GM12878 (cell line): Measurements from ENCODE around the gene NLGN1. TPM values are rescaled to one million over a fixed set of nuclear protein-coding genes. Genes with fewer than 3 reads are reported as not detected.

ENCODE experiments used
- ATAC-seq: fragments of 200-7000 bp; cut with Tn5 transposase; 3 replicates; pipeline ENCODE4 v1.9.1; 2020; ENCODE audit warnings: mild to moderate bottlenecking, moderate library complexity
- BruUV-seq: library from RNA; stranded (reverse); fragments of 400-500 nt; replicated peaks from 2 replicates; lab custom pipeline; 2021; lab: Mats Ljungman, UMichigan
- CTCF ChIA-PET: fragments of 300-600 bp; sonication (Branson Sonifier 250); formaldehyde crosslinking; extraction: SDS; loops from one replicate; lab custom pipeline; 2021; ENCODE audit warnings: inconsistent platforms; lab: Yijun Ruan, JAX
- POLR2A ChIA-PET: fragments of 350-600 bp; formaldehyde crosslinking; extraction: SDS; loops from one replicate; lab custom pipeline; 2021; ENCODE audit warnings: inconsistent platforms; lab: Charles Lee
- RAD21 ChIA-PET: fragments of 300-600 bp; sonication (Branson Sonifier 250); formaldehyde crosslinking; loops from one replicate; lab custom pipeline; 2023; ENCODE audit warnings: antibody characterized with exemption; ENCODE audit not compliant: unreplicated experiment; lab: Charles Lee
- SMC1A ChIA-PET: fragments of 300-600 bp; sonication (Branson Sonifier 250); formaldehyde crosslinking; loops from one replicate; lab custom pipeline; 2023; ENCODE audit not compliant: unreplicated experiment, uncharacterized antibody; lab: Charles Lee
- DNase-seq: peaks from one replicate; pipeline ENCODE4 v3.0.0-alpha.2; 2011; ENCODE audit warnings: low read depth, low spot score
- FAIRE-seq: peaks from 3 replicates; lab custom pipeline; 2011; peaks lifted over from hg19 to GRCh38; lab: Jason Lieb, UNC
- H2AFZ ChIP-seq: 2 replicates; pipeline ENCODE4 v1.6.0; 2011; ENCODE audit warnings: low read depth, low read length, control low read depth; ENCODE audit not compliant: control insufficient read depth
- H3K27ac ChIP-seq: 2 replicates; pipeline ENCODE4 v1.5.1; 2011; ENCODE audit warnings: control low read depth; ENCODE audit not compliant: control insufficient read depth, insufficient read depth
- H3K27me3 ChIP-seq, 2 experiments: replicated peaks in 1 of 2; 2 replicates each; pipeline versions ENCODE4 v1.6.0 to v1.6.1; 2011; ENCODE audit warnings: low read length in 1 of 2; ENCODE audit not compliant: control insufficient read depth in 2 of 2, insufficient read depth in 2 of 2
- H3K36me3 ChIP-seq, 2 experiments: 2 replicates each; pipeline ENCODE4 v1.5.1; 2011; ENCODE audit warnings: low read length in 1 of 2; ENCODE audit not compliant: control insufficient read depth in 2 of 2, insufficient read depth in 2 of 2
- H3K4me1 ChIP-seq: 2 replicates; pipeline ENCODE4 v1.6.1; 2011; ENCODE audit warnings: mild to moderate bottlenecking, low read length, moderate library complexity, mixed read lengths; ENCODE audit not compliant: control insufficient read depth, insufficient read depth
- H3K4me2 ChIP-seq: 2 replicates; pipeline ENCODE4 v1.6.0; 2011; ENCODE audit warnings: control low read depth; ENCODE audit not compliant: control insufficient read depth, insufficient read depth
- H3K4me3 ChIP-seq: fragments of 200-600 bp; sonication (generic); 2 replicates; pipeline ENCODE4 v1.5.1; 2016
- H3K79me2 ChIP-seq: 2 replicates; pipeline ENCODE4 v1.6.0; 2011; ENCODE audit warnings: low read length; ENCODE audit not compliant: control insufficient read depth, insufficient read depth
- H3K9ac ChIP-seq: 2 replicates; pipeline ENCODE4 v1.8.0; 2011; ENCODE audit warnings: low read length, control low read depth, mixed read lengths; ENCODE audit not compliant: control insufficient read depth, insufficient read depth
- H3K9me3 ChIP-seq: replicated peaks from 3 replicates; pipeline ENCODE4 v1.5.1; 2011; ENCODE audit warnings: mild to moderate bottlenecking, low read length; ENCODE audit not compliant: control insufficient read depth, insufficient read depth
- H4K20me1 ChIP-seq: 2 replicates; pipeline ENCODE4 v1.6.0; 2011; ENCODE audit not compliant: control insufficient read depth, insufficient read depth
- CHD4 ChIP-seq: fragments of 200-600 bp; sonication (generic); IDR thresholded peaks from 2 replicates; pipeline ENCODE4 v1.6.1; 2016; ENCODE audit warnings: mild to moderate bottlenecking
- JUND ChIP-seq: IDR thresholded peaks from 2 replicates; pipeline ENCODE4 v1.6.1; 2012; ENCODE audit warnings: low read depth, mild to moderate bottlenecking, low read length, improper control_type of control experiment, moderate library complexity
- KDM1A ChIP-seq: fragments of 200-600 bp; sonication (generic); IDR thresholded peaks from 2 replicates; pipeline ENCODE4 v1.6.1; 2016; ENCODE audit warnings: borderline replicate concordance
- NFYA ChIP-seq: IDR thresholded peaks from 2 replicates; pipeline ENCODE4 v1.6.1; 2011; ENCODE audit warnings: low read depth, mild to moderate bottlenecking, low read length, improper control_type of control experiment, borderline replicate concordance
- RFX5 ChIP-seq: IDR thresholded peaks from 2 replicates; pipeline ENCODE4 v1.6.1; 2011; ENCODE audit warnings: low read depth, low read length, improper control_type of control experiment
- TBL1XR1 ChIP-seq: IDR thresholded peaks from 2 replicates; pipeline ENCODE4 v1.6.1; 2012; ENCODE audit warnings: low read depth, low read length, improper control_type of control experiment
- WGBS: methylation state at CpG from one replicate; pipeline ENCODE4 v1.1.6; 2016; ENCODE audit warnings: low lambda C conversion rate; ENCODE audit not compliant: insufficient replicate concordance, insufficient coverage; ENCODE audit errors: missing lambda C conversion rate; 5-methylcytosine and 5-hydroxymethylcytosine counted together
- in situ Hi-C: fragments of 300-500 bp; cut with MboI; formaldehyde crosslinking; loops from 9 replicates; pipeline ENCODE4 v1.14.3; 2018; ENCODE audit warnings: mixed read lengths
- intact Hi-C: fragments of 100-400 bp; cut with micrococcal nuclease; formaldehyde crosslinking; loops from one replicate; pipeline ENCODE4 v1.14.2; 2022; ENCODE audit not compliant: unreplicated experiment
- polyA plus RNA-seq, 11 experiments: library from polyadenylated mRNA; depleted of rRNA in 4 of 11; unstranded in 6 of 11; stranded (reverse) in 5 of 11; fragments of >200 nt; fragmentation: Nextera tagmentation in 4 of 11; fragmentation: Illumina TruSeq in 1 of 11; extraction: Ambion mirVana in 4 of 11; extraction: Trizol in 1 of 11; gene quantifications; 1 replicate in 1 of 11; 2 replicates in 10 of 11; pipeline versions ENCODE4 v1.2.1 to v1.2.3, GENCODE V29; 2011 to 2016; ENCODE audit warnings: inconsistent platforms in 2 of 11, missing spikeins in 2 of 11, low read depth in 1 of 11
- total RNA-seq, 4 experiments: library from RNA; depleted of rRNA in 3 of 4; stranded (reverse); fragments of >200 nt in 3 of 4; fragmentation: Illumina TruSeq in 1 of 4; extraction: Trizol in 1 of 4; gene quantifications; 2 replicates each; pipeline versions ENCODE4 v1.2.1 to v1.2.3, GENCODE V29; 2013 to 2021
- TF ChIP-seq, protein P1 (sequence below): fragments of 450-650 bp; IDR thresholded peaks from 2 replicates; pipeline ENCODE4 v1.6.1; 2017; ENCODE audit warnings: mild to moderate bottlenecking, low read depth, inconsistent platforms; ENCODE audit not compliant: poor library complexity, severe bottlenecking
- TF ChIP-seq, protein P2 (sequence below): IDR thresholded peaks from 2 replicates; pipeline ENCODE4 v1.6.1; 2012; ENCODE audit warnings: mild to moderate bottlenecking, low read depth, low read length

NLGN1 gene
- total and polyA plus RNA-seq, 10 of the 15 experiments (the other 5 are each of a cell fraction or from before 2014, with no cell fraction given) = not detected

DNA sequence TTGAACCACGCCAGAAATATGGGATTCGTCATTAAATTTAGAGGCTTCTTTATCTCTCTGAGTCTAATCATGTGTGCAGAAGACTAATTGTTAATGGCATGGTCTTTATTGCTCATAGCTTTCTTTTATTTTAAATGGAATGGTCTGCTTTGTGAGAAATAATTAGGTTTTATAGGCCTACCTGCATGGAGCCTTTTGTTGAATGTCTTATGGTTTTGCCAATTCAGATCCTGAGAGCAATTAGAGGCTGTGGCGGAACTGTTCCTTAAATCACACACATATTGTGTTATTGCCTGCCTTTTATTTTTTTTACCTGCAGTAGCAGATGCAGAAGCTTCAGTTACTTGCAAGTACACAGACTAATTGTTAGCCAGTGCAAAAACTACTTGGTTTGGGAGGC, 306.2 kb downstream of the NLGN1 start:
- in situ Hi-C loops (no loop called here), intact Hi-C loops (no loop called here)
- ChIA-PET SMC1A (interaction anchor here (0.5 kb wide), 1 partner anchor 791 kb away, joined by 3 read pairs; no protein-coding TSS in a partner anchor), RAD21 (no interaction called here), CTCF (no interaction called here), POLR2A (no interaction called here)
- no peaks in the 10 kb centered on the region for H3K79me2 ChIP-seq
- DNase-seq = no peak
- WGBS = 18% methylated on average over 3 of the region's 3 CpGs
- H4K20me1 ChIP-seq = no peaks in the 10 kb centered on the region
- no peaks in the 10 kb centered on the region for H3K4me1 ChIP-seq
- H3K9ac ChIP-seq = no peak overlapping the region
- H3K4me2 ChIP-seq = no peak overlapping the region
- TF ChIP-seq JUND = no peak
- TF ChIP-seq NFYA = no peak
- no peak for TF ChIP-seq TBL1XR1
- TF ChIP-seq, protein P1, sequence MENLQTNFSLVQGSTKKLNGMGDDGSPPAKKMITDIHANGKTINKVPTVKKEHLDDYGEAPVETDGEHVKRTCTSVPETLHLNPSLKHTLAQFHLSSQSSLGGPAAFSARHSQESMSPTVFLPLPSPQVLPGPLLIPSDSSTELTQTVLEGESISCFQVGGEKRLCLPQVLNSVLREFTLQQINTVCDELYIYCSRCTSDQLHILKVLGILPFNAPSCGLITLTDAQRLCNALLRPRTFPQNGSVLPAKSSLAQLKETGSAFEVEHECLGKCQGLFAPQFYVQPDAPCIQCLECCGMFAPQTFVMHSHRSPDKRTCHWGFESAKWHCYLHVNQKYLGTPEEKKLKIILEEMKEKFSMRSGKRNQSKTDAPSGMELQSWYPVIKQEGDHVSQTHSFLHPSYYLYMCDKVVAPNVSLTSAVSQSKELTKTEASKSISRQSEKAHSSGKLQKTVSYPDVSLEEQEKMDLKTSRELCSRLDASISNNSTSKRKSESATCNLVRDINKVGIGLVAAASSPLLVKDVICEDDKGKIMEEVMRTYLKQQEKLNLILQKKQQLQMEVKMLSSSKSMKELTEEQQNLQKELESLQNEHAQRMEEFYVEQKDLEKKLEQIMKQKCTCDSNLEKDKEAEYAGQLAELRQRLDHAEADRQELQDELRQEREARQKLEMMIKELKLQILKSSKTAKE = no peak
- TF ChIP-seq, protein P2, sequence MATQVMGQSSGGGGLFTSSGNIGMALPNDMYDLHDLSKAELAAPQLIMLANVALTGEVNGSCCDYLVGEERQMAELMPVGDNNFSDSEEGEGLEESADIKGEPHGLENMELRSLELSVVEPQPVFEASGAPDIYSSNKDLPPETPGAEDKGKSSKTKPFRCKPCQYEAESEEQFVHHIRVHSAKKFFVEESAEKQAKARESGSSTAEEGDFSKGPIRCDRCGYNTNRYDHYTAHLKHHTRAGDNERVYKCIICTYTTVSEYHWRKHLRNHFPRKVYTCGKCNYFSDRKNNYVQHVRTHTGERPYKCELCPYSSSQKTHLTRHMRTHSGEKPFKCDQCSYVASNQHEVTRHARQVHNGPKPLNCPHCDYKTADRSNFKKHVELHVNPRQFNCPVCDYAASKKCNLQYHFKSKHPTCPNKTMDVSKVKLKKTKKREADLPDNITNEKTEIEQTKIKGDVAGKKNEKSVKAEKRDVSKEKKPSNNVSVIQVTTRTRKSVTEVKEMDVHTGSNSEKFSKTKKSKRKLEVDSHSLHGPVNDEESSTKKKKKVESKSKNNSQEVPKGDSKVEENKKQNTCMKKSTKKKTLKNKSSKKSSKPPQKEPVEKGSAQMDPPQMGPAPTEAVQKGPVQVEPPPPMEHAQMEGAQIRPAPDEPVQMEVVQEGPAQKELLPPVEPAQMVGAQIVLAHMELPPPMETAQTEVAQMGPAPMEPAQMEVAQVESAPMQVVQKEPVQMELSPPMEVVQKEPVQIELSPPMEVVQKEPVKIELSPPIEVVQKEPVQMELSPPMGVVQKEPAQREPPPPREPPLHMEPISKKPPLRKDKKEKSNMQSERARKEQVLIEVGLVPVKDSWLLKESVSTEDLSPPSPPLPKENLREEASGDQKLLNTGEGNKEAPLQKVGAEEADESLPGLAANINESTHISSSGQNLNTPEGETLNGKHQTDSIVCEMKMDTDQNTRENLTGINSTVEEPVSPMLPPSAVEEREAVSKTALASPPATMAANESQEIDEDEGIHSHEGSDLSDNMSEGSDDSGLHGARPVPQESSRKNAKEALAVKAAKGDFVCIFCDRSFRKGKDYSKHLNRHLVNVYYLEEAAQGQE = no peak
- TF ChIP-seq RFX5 = no peak
- TF ChIP-seq KDM1A = no peak
- TF ChIP-seq CHD4 = no peak
- no peak for ATAC-seq
- H3K4me3 ChIP-seq = no peak overlapping the region
- no peak for FAIRE-seq
- no peak overlapping the region for H2AFZ ChIP-seq
- no TSS peak for BruUV-seq
- H3K9me3 ChIP-seq = no peaks in the 10 kb centered on the region
- no peaks in the 10 kb centered on the region for H3K36me3 ChIP-seq
- H3K27me3 ChIP-seq = no peaks in the 10 kb centered on the region
- H3K27ac ChIP-seq = no peak overlapping the region
